H1 (cell line): ENCODE data around the gene SLIT3. TPM values are rescaled to one million over a fixed set of nuclear protein-coding genes. Genes with fewer than 3 reads are reported as not detected.

ENCODE experiments used
- CTCF ChIA-PET: fragments of 300-600 bp; sonication (Branson Sonifier 250); formaldehyde crosslinking; loops from one replicate; lab custom pipeline; 2021; ENCODE audit not compliant: partially characterized antibody; lab: Charles Lee
- POLR2A ChIA-PET: fragments of 300-600 bp; sonication (Branson Sonifier 250); formaldehyde crosslinking; loops from one replicate; lab custom pipeline; 2021; ENCODE audit warnings: inconsistent platforms; ENCODE audit not compliant: partially characterized antibody; lab: Charles Lee
- DNase-seq, 2 experiments: peaks; one replicate each; pipeline versions ENCODE4 v3.0.0 to v3.0.0-alpha.2; 2010 to 2022; ENCODE audit warnings: low spot score in 2 of 2, low read depth in 1 of 2, mixed read lengths in 1 of 2
- FAIRE-seq: peaks from 2 replicates; lab custom pipeline; 2011; peaks lifted over from hg19 to GRCh38; lab: Jason Lieb, UNC
- H2AFZ ChIP-seq: 2 replicates; pipeline ENCODE4 v1.8.1; 2012; ENCODE audit warnings: low read length, inconsistent platforms
- H2AK5ac ChIP-seq: 2 replicates; pipeline ENCODE4 v1.6.1; 2013; ENCODE audit warnings: low read depth, low read length
- H2BK120ac ChIP-seq: replicated peaks from 2 replicates; pipeline ENCODE3; 2013; ENCODE audit warnings: low read depth, low read length, inconsistent platforms
- H2BK12ac ChIP-seq: 2 replicates; pipeline ENCODE4 v1.6.1; 2013; ENCODE audit warnings: low read depth, low read length
- H2BK15ac ChIP-seq: 2 replicates; pipeline ENCODE4 v1.6.1; 2013; ENCODE audit warnings: low read length
- H2BK20ac ChIP-seq: 2 replicates; pipeline ENCODE4 v1.6.1; 2013; ENCODE audit warnings: low read length
- H2BK5ac ChIP-seq: 2 replicates; pipeline ENCODE4 v1.6.1; 2013; ENCODE audit warnings: low read depth, low read length
- H3K14ac ChIP-seq: 2 replicates; pipeline ENCODE4 v1.6.1; 2013; ENCODE audit warnings: inconsistent platforms; ENCODE audit not compliant: insufficient read length
- H3K18ac ChIP-seq: 2 replicates; pipeline ENCODE4 v1.6.1; 2013; ENCODE audit warnings: low read length; ENCODE audit errors: extremely low read depth
- H3K23ac ChIP-seq: 2 replicates; pipeline ENCODE4 v1.6.1; 2013; ENCODE audit warnings: inconsistent platforms; ENCODE audit not compliant: insufficient read length
- H3K23me2 ChIP-seq: 2 replicates; pipeline ENCODE4 v1.6.1; 2013; ENCODE audit warnings: low read depth, low read length
- H3K27ac ChIP-seq: 2 replicates; pipeline ENCODE4 v1.6.1; 2011; ENCODE audit warnings: low read depth, low read length, inconsistent platforms
- H3K27me3 ChIP-seq, 4 experiments: replicated peaks in 1 of 4; 1 replicate in 1 of 4; 2 replicates in 3 of 4; pipeline versions ENCODE4 v1.6.1 to v1.8.1; 2011 to 2013; ENCODE audit warnings: low read length in 3 of 4, mild to moderate bottlenecking in 3 of 4, inconsistent platforms in 2 of 4, mixed read lengths in 2 of 4, moderate library complexity in 1 of 4; ENCODE audit not compliant: control insufficient read depth in 3 of 4, insufficient read depth in 3 of 4; ENCODE audit errors: extremely low read depth in 1 of 4
- H3K36me3 ChIP-seq, 4 experiments: 2 replicates each; pipeline versions ENCODE4 v1.6.1 to v1.8.1; 2011 to 2013; ENCODE audit warnings: mild to moderate bottlenecking in 4 of 4, low read length in 3 of 4, moderate library complexity in 2 of 4, control low read depth in 1 of 4, inconsistent platforms in 1 of 4; ENCODE audit not compliant: insufficient read depth in 4 of 4, control insufficient read depth in 2 of 4
- H3K4ac ChIP-seq: replicated peaks from 2 replicates; pipeline ENCODE3; 2013; ENCODE audit warnings: low read length, low read depth, mixed read lengths, inconsistent platforms; ENCODE audit not compliant: insufficient read length
- H3K4me1 ChIP-seq, 4 experiments: replicated peaks in 1 of 4; 1 replicate in 1 of 4; 2 replicates in 3 of 4; pipeline versions ENCODE4 v1.6.1 to v1.8.1; 2011 to 2013; ENCODE audit warnings: low read length in 3 of 4, inconsistent platforms in 2 of 4, mixed read lengths in 1 of 4; ENCODE audit not compliant: insufficient read depth in 4 of 4, control insufficient read depth in 3 of 4
- H3K4me2 ChIP-seq, 2 experiments: 2 replicates each; pipeline versions ENCODE4 v1.6.1 to v1.8.1; 2011 to 2013; ENCODE audit warnings: low read depth in 2 of 2, low read length in 2 of 2, control low read depth in 1 of 2, inconsistent platforms in 1 of 2, mild to moderate bottlenecking in 1 of 2; ENCODE audit not compliant: insufficient read depth in 1 of 2
- H3K4me3 ChIP-seq, 4 experiments: fragments of 200-600, 300-600 bp in 1 of 4; sonication (generic), shearing (Covaris generic), sonication (Bioruptor Twin) in 1 of 4; 2 replicates each; pipeline versions ENCODE4 v1.5.1 to v1.8.1; 2011 to 2016; ENCODE audit warnings: low read length in 4 of 4, low read depth in 3 of 4, control low read depth in 2 of 4, inconsistent platforms in 2 of 4, mild to moderate bottlenecking in 2 of 4, mixed read lengths in 1 of 4, moderate library complexity in 1 of 4; ENCODE audit not compliant: insufficient read depth in 2 of 4; ENCODE audit errors: extremely low read depth in 1 of 4
- H3K56ac ChIP-seq: replicated peaks from 2 replicates; pipeline ENCODE3; 2013; ENCODE audit warnings: low read depth, mild to moderate bottlenecking, mixed read lengths, low read length, inconsistent platforms; ENCODE audit not compliant: insufficient read length
- H3K79me1 ChIP-seq: 2 replicates; pipeline ENCODE4 v1.6.1; 2013; ENCODE audit warnings: low read depth, low read length, control low read depth
- H3K79me2 ChIP-seq, 2 experiments: 2 replicates each; pipeline versions ENCODE4 v1.6.1 to v1.8.1; 2012 to 2013; ENCODE audit warnings: low read length in 2 of 2, mild to moderate bottlenecking in 2 of 2, inconsistent platforms in 1 of 2; ENCODE audit not compliant: insufficient read depth in 2 of 2, control insufficient read depth in 1 of 2
- H3K9ac ChIP-seq, 4 experiments: replicated peaks in 1 of 4; 1 replicate in 1 of 4; 2 replicates in 3 of 4; pipeline versions ENCODE4 v1.6.1 to v1.8.1; 2011 to 2013; ENCODE audit warnings: low read depth in 3 of 4, low read length in 3 of 4, control low read depth in 2 of 4, mild to moderate bottlenecking in 2 of 4, moderate library complexity in 2 of 4, inconsistent platforms in 1 of 4; ENCODE audit errors: extremely low read depth in 1 of 4
- H3K9me3 ChIP-seq, 2 experiments: 2 replicates each; pipeline versions ENCODE4 v1.6.1 to v1.8.1; 2012 to 2013; ENCODE audit warnings: mild to moderate bottlenecking in 2 of 2, moderate library complexity in 2 of 2, control low read depth in 1 of 2, inconsistent platforms in 1 of 2, low read depth in 1 of 2, low read length in 1 of 2, mixed read lengths in 1 of 2; ENCODE audit not compliant: insufficient read depth in 2 of 2
- H4K20me1 ChIP-seq, 2 experiments: replicated peaks in 1 of 2; 2 replicates each; pipeline versions ENCODE3 to v1.8.1; 2011 to 2013; ENCODE audit warnings: inconsistent platforms in 2 of 2, low read length in 2 of 2, mild to moderate bottlenecking in 1 of 2; ENCODE audit not compliant: insufficient read depth in 2 of 2, control insufficient read depth in 1 of 2
- H4K5ac ChIP-seq: 2 replicates; pipeline ENCODE4 v1.6.1; 2013; ENCODE audit warnings: low read length, low read depth, mixed read lengths, inconsistent platforms; ENCODE audit not compliant: insufficient read length
- H4K8ac ChIP-seq: 2 replicates; pipeline ENCODE4 v1.8.0; 2013; ENCODE audit warnings: mild to moderate bottlenecking, moderate library complexity, low read length, inconsistent platforms; ENCODE audit not compliant: insufficient read depth; ENCODE audit errors: extremely low read depth
- H4K91ac ChIP-seq: replicated peaks from 2 replicates; pipeline ENCODE3; 2013; ENCODE audit warnings: low read length, mixed read lengths, inconsistent platforms; ENCODE audit not compliant: insufficient read length
- BACH1 ChIP-seq: IDR thresholded peaks from 2 replicates; pipeline ENCODE4 v1.6.1; 2012; ENCODE audit warnings: low read length, improper control_type of control experiment
- TEAD4 ChIP-seq: IDR thresholded peaks from 2 replicates; pipeline ENCODE4 v1.6.1; 2012; ENCODE audit warnings: low read depth, low read length, inconsistent platforms, mixed read lengths
- WGBS, 2 experiments: shearing (Covaris generic) in 1 of 2; methylation state at CpG; one replicate each; pipeline versions ENCODE4 v1.1.6 to v1.1.7; 2013 to 2015; ENCODE audit warnings: low lambda C conversion rate in 2 of 2, mixed read lengths in 2 of 2, inconsistent platforms in 1 of 2, low coverage in 1 of 2, missing lambda C conversion rate in 1 of 2; ENCODE audit not compliant: insufficient replicate concordance in 2 of 2, insufficient coverage in 1 of 2, insufficient read length in 1 of 2; ENCODE audit errors: extremely low coverage in 1 of 2, missing lambda C conversion rate in 1 of 2; 5-methylcytosine and 5-hydroxymethylcytosine counted together
- polyA plus RNA-seq, 7 experiments: library from polyadenylated mRNA; depleted of rRNA in 3 of 7; stranded (reverse) in 5 of 7; unstranded in 2 of 7; fragments of >200 nt in 5 of 7; fragments of 200-250 nt in 2 of 7; gene quantifications; 1 replicate in 5 of 7; 2 replicates in 1 of 7; 4 replicates in 1 of 7; pipeline versions ENCODE4 v1.2.1 to v1.2.3, GENCODE V29; 2011 to 2013; ENCODE audit warnings: missing spikeins in 2 of 7, mixed read lengths in 2 of 7
- total RNA-seq: library from RNA; stranded (reverse); fragmentation: NEBNext Ultra II Directional; extraction: Animal tissue kit (Norgen Biotek cat#: 25700); gene quantifications from 2 replicates; pipeline ENCODE4 v1.2.1, GENCODE V29; 2021

The SLIT3 gene
- total and polyA plus RNA-seq, 2 of the 8 experiments (the other 6 are each of a cell fraction or from before 2014, with no cell fraction given), result 1.1 to 1.2 TPM

- Histone ChIP-seq H3K23ac (no peak overlapping the region), H2BK120ac (no peak overlapping the region), H2BK12ac (peak overlapping the region; percentile 23; the same call in 1 of the 2 replicates), H2AFZ (no peak overlapping the region), H3K4me3 (no peak overlapping the region), H4K91ac (no peak overlapping the region), H4K20me1 (no peaks in the 10 kb centered on the region), H3K36me3 (no peaks in the 10 kb centered on the region), H3K4me2 (no peak overlapping the region), H4K5ac (no peak overlapping the region), H3K18ac (peak overlapping the region; percentile 40; the same call in 1 of the 2 replicates), H3K79me1 (no peaks in the 10 kb centered on the region), H2BK5ac (no peak overlapping the region), H2BK15ac (no peak overlapping the region), H4K8ac (no peak overlapping the region), H2BK20ac (no peak overlapping the region), H2AK5ac (no peak overlapping the region), H3K9ac (no peak overlapping the region), H3K23me2 (no peaks in the 10 kb centered on the region), H3K14ac (no peak overlapping the region), H3K9me3 (no peaks in the 10 kb centered on the region), H3K27me3 (no peaks in the 10 kb centered on the region), H3K79me2 (no peaks in the 10 kb centered on the region), H3K56ac (no peak overlapping the region), H3K27ac (no peak overlapping the region), H3K4ac (no peak overlapping the region), H3K4me1 (peaks cover 0 to 5% (median under 1%) of the 10 kb centered on the region in 4 experiments; a peak in 3 of 7 replicates)
- POLR2A ChIA-PET, result no interaction called here
- CTCF ChIA-PET, result interaction anchor here (0.7 to 4.1 kb wide), 8 partner anchors 16 to 308 kb away, joined by 3 to 22 read pairs (median 3); partner anchors contain the start of gene SLIT3
- no peak for DNase-seq
- no peak for FAIRE-seq
- WGBS, 2 experiments, result 87% methylated on average over 12 of the region's 12 CpGs; no CpG with 5 or more reads in 1 of the 2 experiments
- TF ChIP-seq BACH1 (peak; percentile 70), TEAD4 (peak; percentile 39; the same call in 1 of the 2 replicates)
These were observed 28.1 kb downstream of the SLIT3 start for GRCh38 chr5:169272731-169273427.
